ENCODE data around the gene CAMTA1.
A peak's percentile ranks its signal among the peaks of the same experiment; 100 is the strongest.

CAMTA1 gene

DNA sequence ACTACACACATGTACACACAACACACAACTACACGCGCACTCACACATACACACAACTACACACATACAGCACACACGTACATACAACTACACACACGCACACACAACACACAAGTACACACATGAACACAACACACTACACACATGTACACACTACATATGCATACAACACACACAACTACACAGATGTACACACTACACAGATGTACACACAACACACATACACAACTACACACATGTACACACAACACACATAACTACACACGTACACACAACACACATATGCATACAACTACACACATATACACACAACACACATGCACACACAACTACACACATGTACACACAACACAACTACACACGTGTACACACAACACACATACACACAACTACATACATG, 318.6 kb downstream of the CAMTA1 start (continued):
- TF ChIP-seq ZNF521 (tag by site-specific recombination; IDR thresholded peaks at IDR 0.05) = no peak
- TF ChIP-seq ZNF621 (tag by site-specific recombination; IDR thresholded peaks at IDR 0.05) = 0 out of 2 replicates have a peak, but pooled peaks have one; percentile 12
- no peak for TF ChIP-seq SETDB1 (IDR thresholded peaks at IDR 0.05; ENCODE audit: insufficient read length, low read length)
- TF ChIP-seq ZNF664 (tag by site-specific recombination; IDR thresholded peaks at IDR 0.05) = no peak
- no peak for TF ChIP-seq OSR2 (tag by site-specific recombination; IDR thresholded peaks at IDR 0.05)
- TF ChIP-seq, protein P1, sequence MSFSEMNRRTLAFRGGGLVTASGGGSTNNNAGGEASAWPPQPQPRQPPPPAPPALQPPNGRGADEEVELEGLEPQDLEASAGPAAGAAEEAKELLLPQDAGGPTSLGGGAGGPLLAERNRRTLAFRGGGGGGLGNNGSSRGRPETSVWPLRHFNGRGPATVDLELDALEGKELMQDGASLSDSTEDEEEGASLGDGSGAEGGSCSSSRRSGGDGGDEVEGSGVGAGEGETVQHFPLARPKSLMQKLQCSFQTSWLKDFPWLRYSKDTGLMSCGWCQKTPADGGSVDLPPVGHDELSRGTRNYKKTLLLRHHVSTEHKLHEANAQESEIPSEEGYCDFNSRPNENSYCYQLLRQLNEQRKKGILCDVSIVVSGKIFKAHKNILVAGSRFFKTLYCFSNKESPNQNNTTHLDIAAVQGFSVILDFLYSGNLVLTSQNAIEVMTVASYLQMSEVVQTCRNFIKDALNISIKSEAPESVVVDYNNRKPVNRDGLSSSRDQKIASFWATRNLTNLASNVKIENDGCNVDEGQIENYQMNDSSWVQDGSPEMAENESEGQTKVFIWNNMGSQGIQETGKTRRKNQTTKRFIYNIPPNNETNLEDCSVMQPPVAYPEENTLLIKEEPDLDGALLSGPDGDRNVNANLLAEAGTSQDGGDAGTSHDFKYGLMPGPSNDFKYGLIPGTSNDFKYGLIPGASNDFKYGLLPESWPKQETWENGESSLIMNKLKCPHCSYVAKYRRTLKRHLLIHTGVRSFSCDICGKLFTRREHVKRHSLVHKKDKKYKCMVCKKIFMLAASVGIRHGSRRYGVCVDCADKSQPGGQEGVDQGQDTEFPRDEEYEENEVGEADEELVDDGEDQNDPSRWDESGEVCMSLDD (tag by site-specific recombination; IDR thresholded peaks at IDR 0.05) = no peak
- no peak for TF ChIP-seq YY2 (tag by site-specific recombination; IDR thresholded peaks at IDR 0.05)
- TF ChIP-seq ZNF114 (tag by site-specific recombination; IDR thresholded peaks at IDR 0.05) = peak; percentile 95
- TF ChIP-seq TRIM28 (IDR thresholded peaks at IDR 0.05; ENCODE audit: borderline replicate concordance, low read length) = no peak
- no peak for TF ChIP-seq GLI2 (tag by site-specific recombination; IDR thresholded peaks at IDR 0.05; ENCODE audit: borderline replicate concordance, low read depth)
- no peak for TF ChIP-seq ZBTB21 (tag by site-specific recombination; IDR thresholded peaks at IDR 0.05)
- TF ChIP-seq SP3 (tag by site-specific recombination; IDR thresholded peaks at IDR 0.05) = no peak
- no peak for TF ChIP-seq ZNF677 (tag by site-specific recombination; IDR thresholded peaks at IDR 0.05)
- no peak for TF ChIP-seq ZEB2 (tag by site-specific recombination; IDR thresholded peaks at IDR 0.05)
- TF ChIP-seq REPIN1 (tag by site-specific recombination; IDR thresholded peaks at IDR 0.05; ENCODE audit: low read depth) = no peak
- no peak for TF ChIP-seq ZNF133 (tag by site-specific recombination; IDR thresholded peaks at IDR 0.05)
- no peak; the same call in 1 of the 2 replicates for TF ChIP-seq ZBTB7A (tag by site-specific recombination; IDR thresholded peaks at IDR 0.05; ENCODE audit: low read depth)
- no peak for TF ChIP-seq ZNF391 (tag by site-specific recombination; IDR thresholded peaks at IDR 0.05; ENCODE audit: borderline replicate concordance, low read depth)
- peak; percentile 76; the same call in 1 of the 2 replicates for TF ChIP-seq ZNF2 (tag by site-specific recombination; IDR thresholded peaks at IDR 0.05)
- no peak for TF ChIP-seq ZNF585B (tag by site-specific recombination; IDR thresholded peaks at IDR 0.05)
- no peak for TF ChIP-seq ZNF747 (tag by site-specific recombination; IDR thresholded peaks at IDR 0.05)
- TF ChIP-seq, protein P2, sequence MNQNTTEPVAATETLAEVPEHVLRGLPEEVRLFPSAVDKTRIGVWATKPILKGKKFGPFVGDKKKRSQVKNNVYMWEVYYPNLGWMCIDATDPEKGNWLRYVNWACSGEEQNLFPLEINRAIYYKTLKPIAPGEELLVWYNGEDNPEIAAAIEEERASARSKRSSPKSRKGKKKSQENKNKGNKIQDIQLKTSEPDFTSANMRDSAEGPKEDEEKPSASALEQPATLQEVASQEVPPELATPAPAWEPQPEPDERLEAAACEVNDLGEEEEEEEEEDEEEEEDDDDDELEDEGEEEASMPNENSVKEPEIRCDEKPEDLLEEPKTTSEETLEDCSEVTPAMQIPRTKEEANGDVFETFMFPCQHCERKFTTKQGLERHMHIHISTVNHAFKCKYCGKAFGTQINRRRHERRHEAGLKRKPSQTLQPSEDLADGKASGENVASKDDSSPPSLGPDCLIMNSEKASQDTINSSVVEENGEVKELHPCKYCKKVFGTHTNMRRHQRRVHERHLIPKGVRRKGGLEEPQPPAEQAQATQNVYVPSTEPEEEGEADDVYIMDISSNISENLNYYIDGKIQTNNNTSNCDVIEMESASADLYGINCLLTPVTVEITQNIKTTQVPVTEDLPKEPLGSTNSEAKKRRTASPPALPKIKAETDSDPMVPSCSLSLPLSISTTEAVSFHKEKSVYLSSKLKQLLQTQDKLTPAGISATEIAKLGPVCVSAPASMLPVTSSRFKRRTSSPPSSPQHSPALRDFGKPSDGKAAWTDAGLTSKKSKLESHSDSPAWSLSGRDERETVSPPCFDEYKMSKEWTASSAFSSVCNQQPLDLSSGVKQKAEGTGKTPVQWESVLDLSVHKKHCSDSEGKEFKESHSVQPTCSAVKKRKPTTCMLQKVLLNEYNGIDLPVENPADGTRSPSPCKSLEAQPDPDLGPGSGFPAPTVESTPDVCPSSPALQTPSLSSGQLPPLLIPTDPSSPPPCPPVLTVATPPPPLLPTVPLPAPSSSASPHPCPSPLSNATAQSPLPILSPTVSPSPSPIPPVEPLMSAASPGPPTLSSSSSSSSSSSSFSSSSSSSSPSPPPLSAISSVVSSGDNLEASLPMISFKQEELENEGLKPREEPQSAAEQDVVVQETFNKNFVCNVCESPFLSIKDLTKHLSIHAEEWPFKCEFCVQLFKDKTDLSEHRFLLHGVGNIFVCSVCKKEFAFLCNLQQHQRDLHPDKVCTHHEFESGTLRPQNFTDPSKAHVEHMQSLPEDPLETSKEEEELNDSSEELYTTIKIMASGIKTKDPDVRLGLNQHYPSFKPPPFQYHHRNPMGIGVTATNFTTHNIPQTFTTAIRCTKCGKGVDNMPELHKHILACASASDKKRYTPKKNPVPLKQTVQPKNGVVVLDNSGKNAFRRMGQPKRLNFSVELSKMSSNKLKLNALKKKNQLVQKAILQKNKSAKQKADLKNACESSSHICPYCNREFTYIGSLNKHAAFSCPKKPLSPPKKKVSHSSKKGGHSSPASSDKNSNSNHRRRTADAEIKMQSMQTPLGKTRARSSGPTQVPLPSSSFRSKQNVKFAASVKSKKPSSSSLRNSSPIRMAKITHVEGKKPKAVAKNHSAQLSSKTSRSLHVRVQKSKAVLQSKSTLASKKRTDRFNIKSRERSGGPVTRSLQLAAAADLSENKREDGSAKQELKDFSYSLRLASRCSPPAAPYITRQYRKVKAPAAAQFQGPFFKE (tag by site-specific recombination; IDR thresholded peaks at IDR 0.05; ENCODE audit: borderline replicate concordance) = no peak
- no peak for TF ChIP-seq ZNF324 (tag by site-specific recombination; IDR thresholded peaks at IDR 0.05)
- no peak for TF ChIP-seq ZNF211 (tag by site-specific recombination; IDR thresholded peaks at IDR 0.05; ENCODE audit: low read depth)
- TF ChIP-seq ZNF48 (tag by site-specific recombination; IDR thresholded peaks at IDR 0.05) = no peak
- TF ChIP-seq ZNF311 (tag by site-specific recombination; IDR thresholded peaks at IDR 0.05; ENCODE audit: borderline replicate concordance) = no peak
- TF ChIP-seq ZNF785 (tag by site-specific recombination; IDR thresholded peaks at IDR 0.05) = peak; percentile 84
- no peak for TF ChIP-seq YY1 (tag by site-specific recombination; IDR thresholded peaks at IDR 0.05)
- no peak for TF ChIP-seq MEIS1 (CRISPR knock-in tag; IDR thresholded peaks at IDR 0.05; ENCODE audit: borderline replicate concordance)
- TF ChIP-seq, protein P3, sequence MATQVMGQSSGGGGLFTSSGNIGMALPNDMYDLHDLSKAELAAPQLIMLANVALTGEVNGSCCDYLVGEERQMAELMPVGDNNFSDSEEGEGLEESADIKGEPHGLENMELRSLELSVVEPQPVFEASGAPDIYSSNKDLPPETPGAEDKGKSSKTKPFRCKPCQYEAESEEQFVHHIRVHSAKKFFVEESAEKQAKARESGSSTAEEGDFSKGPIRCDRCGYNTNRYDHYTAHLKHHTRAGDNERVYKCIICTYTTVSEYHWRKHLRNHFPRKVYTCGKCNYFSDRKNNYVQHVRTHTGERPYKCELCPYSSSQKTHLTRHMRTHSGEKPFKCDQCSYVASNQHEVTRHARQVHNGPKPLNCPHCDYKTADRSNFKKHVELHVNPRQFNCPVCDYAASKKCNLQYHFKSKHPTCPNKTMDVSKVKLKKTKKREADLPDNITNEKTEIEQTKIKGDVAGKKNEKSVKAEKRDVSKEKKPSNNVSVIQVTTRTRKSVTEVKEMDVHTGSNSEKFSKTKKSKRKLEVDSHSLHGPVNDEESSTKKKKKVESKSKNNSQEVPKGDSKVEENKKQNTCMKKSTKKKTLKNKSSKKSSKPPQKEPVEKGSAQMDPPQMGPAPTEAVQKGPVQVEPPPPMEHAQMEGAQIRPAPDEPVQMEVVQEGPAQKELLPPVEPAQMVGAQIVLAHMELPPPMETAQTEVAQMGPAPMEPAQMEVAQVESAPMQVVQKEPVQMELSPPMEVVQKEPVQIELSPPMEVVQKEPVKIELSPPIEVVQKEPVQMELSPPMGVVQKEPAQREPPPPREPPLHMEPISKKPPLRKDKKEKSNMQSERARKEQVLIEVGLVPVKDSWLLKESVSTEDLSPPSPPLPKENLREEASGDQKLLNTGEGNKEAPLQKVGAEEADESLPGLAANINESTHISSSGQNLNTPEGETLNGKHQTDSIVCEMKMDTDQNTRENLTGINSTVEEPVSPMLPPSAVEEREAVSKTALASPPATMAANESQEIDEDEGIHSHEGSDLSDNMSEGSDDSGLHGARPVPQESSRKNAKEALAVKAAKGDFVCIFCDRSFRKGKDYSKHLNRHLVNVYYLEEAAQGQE (tag by site-specific recombination; IDR thresholded peaks at IDR 0.05) = no peak
- no peak; the same call in 1 of the 2 replicates for TF ChIP-seq HOXD13 (CRISPR knock-in tag; IDR thresholded peaks at IDR 0.05; ENCODE audit: borderline replicate concordance)
- no peak for TF ChIP-seq ZNF350 (tag by site-specific recombination; IDR thresholded peaks at IDR 0.05)

All from HEK293 (cell line).